Stomach (tissue), 9 donors: Measurements from ENCODE around the gene ACAD11. TPM values are rescaled to one million over a fixed set of nuclear protein-coding genes. Genes with fewer than 3 reads are reported as not detected.

ENCODE experiments used
- DNase-seq, 2 donors: peaks; one replicate each; pipeline versions ENCODE4 v3.0.0 to v3.0.0-alpha.2; 2013 to 2019
- H3K27ac ChIP-seq, 5 donors: fragments of 200-600 bp in 4 of 5; sonication (generic) in 4 of 5; one replicate each; pipeline ENCODE4 v1.5.1; 2013 to 2019; ENCODE audit warnings: mild to moderate bottlenecking in 1 of 5, moderate library complexity in 1 of 5
- H3K27me3 ChIP-seq, 3 donors: fragments of 200-600 bp; sonication (generic); one replicate each; pipeline ENCODE4 v1.5.1; 2017 to 2019; ENCODE audit warnings: mixed run types in 1 of 3
- H3K36me3 ChIP-seq, 4 donors: fragments of 200-600 bp; sonication (generic); 1 replicate in 3 of 4; 2 replicates in 1 of 4; pipeline ENCODE4 v1.5.1; 2016 to 2019
- H3K4me1 ChIP-seq, 4 donors: fragments of 200-600 bp; sonication (generic); one replicate each; pipeline ENCODE4 v1.5.1; 2016 to 2019
- H3K4me3 ChIP-seq, 4 donors: fragments of 200-600 bp; sonication (generic) in 3 of 4; one replicate each; pipeline ENCODE4 v1.5.1; 2016 to 2019; ENCODE audit warnings: mild to moderate bottlenecking in 1 of 4
- H3K9me3 ChIP-seq, 4 donors: fragments of 200-600 bp; sonication (generic); one replicate each; pipeline ENCODE4 v1.5.1; 2016 to 2019
- CTCF ChIP-seq, 7 experiments: fragments of 450-650 bp in 4 of 7; fragments of 200-600 bp in 3 of 7; sonication (generic) in 3 of 7; IDR thresholded peaks; one replicate each; pipeline ENCODE4 v1.5.1; 2016 to 2019; ENCODE audit warnings: antibody characterized with exemption in 7 of 7, control low read depth in 2 of 7, mild to moderate bottlenecking in 1 of 7
- EP300 ChIP-seq: sonication (generic); formaldehyde crosslinking; IDR thresholded peaks from one replicate; pipeline ENCODE4 v1.6.1; 2017; ENCODE audit warnings: antibody characterized with exemption
- POLR2A ChIP-seq, 4 donors: fragments of 450-650 bp; IDR thresholded peaks; one replicate each; pipeline ENCODE4 v1.6.1; 2016; ENCODE audit warnings: antibody characterized with exemption in 4 of 4, control low read depth in 2 of 4, mild to moderate bottlenecking in 1 of 4, moderate library complexity in 1 of 4
- POLR2AphosphoS5 ChIP-seq, 3 donors: sonication (generic); formaldehyde crosslinking; IDR thresholded peaks; one replicate each; pipeline ENCODE4 v1.6.1; 2016; ENCODE audit warnings: antibody characterized with exemption in 3 of 3
- WGBS, 5 donors: extraction: QIAGEN DNeasy Blood & Tissue Kit in 3 of 5; methylation state at CpG; one replicate each; pipeline versions ENCODE4 v1.1.5 to v1.1.7; 2013 to 2018; 5-methylcytosine and 5-hydroxymethylcytosine counted together
- intact Hi-C: fragments of 100-400 bp; cut with DNase I; formaldehyde crosslinking; loops from one replicate; pipeline ENCODE4 v1.15.1; 2023; ENCODE audit warnings: low total_unique reads
- polyA plus RNA-seq, 3 donors: library from polyadenylated mRNA; stranded (reverse); fragments of 200-250 nt; gene quantifications; one replicate each; pipeline ENCODE4 v1.2.3, GENCODE V29; 2013
- total RNA-seq, 5 donors: library from RNA; depleted of rRNA; stranded (reverse); fragments of >200 nt; gene quantifications; one replicate each; pipeline versions ENCODE4 v1.1.0 to v1.2.3, GENCODE V29; 2014 to 2016
- donor health status: healthy with polysubstance abuse.
- donor health status: Bipolar disorder and iron deficiency.
- donor health status: healthy.

The ACAD11 gene
- total and polyA plus RNA-seq, 8 donors: 2.6 to 137 (median 26.2) TPM

DNA sequence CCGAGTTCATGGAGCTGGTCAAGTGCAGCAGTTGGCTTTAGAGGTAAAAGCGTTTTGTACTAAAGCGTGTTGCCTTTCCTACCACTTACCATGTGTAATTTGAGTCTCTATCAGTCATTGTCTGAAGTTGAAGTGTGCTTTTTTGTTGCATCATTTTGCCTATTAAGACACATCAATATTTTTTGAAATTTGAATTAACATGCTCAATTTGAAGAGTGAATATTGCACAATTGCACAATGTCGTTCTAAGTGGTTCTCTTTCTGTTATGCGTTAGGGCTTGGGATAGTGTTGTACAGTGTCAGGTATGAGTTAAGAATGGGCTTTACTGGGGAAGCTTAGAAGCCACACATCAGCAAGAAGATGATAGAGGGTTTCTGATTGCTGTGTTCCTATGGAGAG lies 146.6 kb downstream of the ACAD11 start:
- H3K9me3 ChIP-seq: no peaks in the 10 kb centered on the region
- no peaks in the 10 kb centered on the region for H3K27me3 ChIP-seq
- H3K36me3 ChIP-seq: peaks cover 52 to 100% (median 99%) of the 10 kb centered on the region in 4 donors
- 96 to 98% (median 97%) methylated on average over 5 of the region's 5 CpGs for WGBS, 5 donors
- no peak overlapping the region for H3K27ac ChIP-seq
- no peak for DNase-seq
- intact Hi-C loops: no loop called here
- H3K4me1 ChIP-seq: no peaks in the 10 kb centered on the region
- no peak overlapping the region for H3K4me3 ChIP-seq
- TF ChIP-seq CTCF (IDR thresholded peaks at IDR 0.05) (no peak), EP300 (no peak), POLR2A (IDR thresholded peaks at IDR 0.05) (no peak), POLR2AphosphoS5 (IDR thresholded peaks at IDR 0.05) (no peak)

GRCh38 chr3:132509506-132509905 lies 150.1 kb downstream of the ACAD11 start:
- TF ChIP-seq CTCF (IDR thresholded peaks at IDR 0.05) (no peak), POLR2A (IDR thresholded peaks at IDR 0.05) (no peak), EP300 (no peak), POLR2AphosphoS5 (IDR thresholded peaks at IDR 0.05) (no peak)
- Histone ChIP-seq H3K27me3 (no peaks in the 10 kb centered on the region), H3K4me3 (no peak overlapping the region), H3K36me3 (peaks cover 42 to 100% (median 99%) of the 10 kb centered on the region in 4 donors), H3K27ac (no peak overlapping the region), H3K9me3 (no peaks in the 10 kb centered on the region), H3K4me1 (no peaks in the 10 kb centered on the region)
- no peak for DNase-seq
- WGBS, 5 donors: 80 to 94% (median 85%) methylated on average over 1 of the region's 1 CpG
- intact Hi-C loops: no loop called here

- H3K4me3 ChIP-seq: no peak overlapping the region
- H3K36me3 ChIP-seq: peaks cover 42 to 100% (median 99%) of the 10 kb centered on the region in 4 donors
- TF ChIP-seq EP300: no peak
- intact Hi-C loops: no loop called here
- no peaks in the 10 kb centered on the region for H3K27me3 ChIP-seq
- H3K4me1 ChIP-seq: no peaks in the 10 kb centered on the region
- WGBS, 5 donors: 88 to 97% (median 92%) methylated on average over 1 of the region's 1 CpG
- H3K9me3 ChIP-seq: no peaks in the 10 kb centered on the region
- H3K27ac ChIP-seq: no peak overlapping the region
- DNase-seq: no peak
Measured at GRCh38 chr3:132509096-132509495, 150.5 kb downstream of the ACAD11 start.

Other genes with a start within 250 kb of the ACAD11 start
- gene DNAJC13, start 242.3 kb downstream of the ACAD11 start, total RNA-seq: 100 to 1,000 TPM in 1 of 5 donors, 10 to 100 TPM in 4; 35.0 to 197 (median 58.8) TPM
- 1 to 10 TPM; 6.5 to 8.9 (median 8.1) TPM for gene DNAJC13, start 242.3 kb downstream of the ACAD11 start, polyA plus RNA-seq
- 10 to 100 TPM in 1 of 5 donors, 1 to 10 TPM in 3, under 1 TPM in 1; 0.58 to 16.7 (median 1.8) TPM for gene ACKR4, start 62.5 kb downstream of the ACAD11 start, total RNA-seq
- 1 to 10 TPM; 1.8 to 4.0 (median 3.5) TPM for gene ACKR4, start 62.5 kb downstream of the ACAD11 start, polyA plus RNA-seq
- 10 to 100 TPM; 33.9 to 88.7 (median 72.7) TPM for gene UBA5, start 520 bp upstream of the ACAD11 start, total RNA-seq
- 10 to 100 TPM; 20.2 to 37.9 (median 31.6) TPM for gene UBA5, start 520 bp upstream of the ACAD11 start, polyA plus RNA-seq
- 100 to 1,000 TPM in 1 of 5 donors, 10 to 100 TPM in 4; 19.3 to 213 (median 78.1) TPM for gene NPHP3, start 62.6 kb upstream of the ACAD11 start, total RNA-seq
- 1 to 10 TPM; 3.9 to 5.8 (median 5.2) TPM for gene NPHP3, start 62.6 kb upstream of the ACAD11 start, polyA plus RNA-seq